GM18517 (cell line): ENCODE data around the gene PHF21B.
"Not testable (repeated sequence)": the region's sequence is repeated elsewhere in the genome, so short reads cannot be mapped to it uniquely, and the experiment has no call there.

Source experiments
- ATAC-seq: cut with Tn5 transposase; IDR thresholded peaks from one replicate; pipeline ENCODE4 v1.9.1; 2021; ENCODE audit warnings: mild to moderate bottlenecking, moderate library complexity; ENCODE audit not compliant: unreplicated experiment

Gene PHF21B

DNA sequence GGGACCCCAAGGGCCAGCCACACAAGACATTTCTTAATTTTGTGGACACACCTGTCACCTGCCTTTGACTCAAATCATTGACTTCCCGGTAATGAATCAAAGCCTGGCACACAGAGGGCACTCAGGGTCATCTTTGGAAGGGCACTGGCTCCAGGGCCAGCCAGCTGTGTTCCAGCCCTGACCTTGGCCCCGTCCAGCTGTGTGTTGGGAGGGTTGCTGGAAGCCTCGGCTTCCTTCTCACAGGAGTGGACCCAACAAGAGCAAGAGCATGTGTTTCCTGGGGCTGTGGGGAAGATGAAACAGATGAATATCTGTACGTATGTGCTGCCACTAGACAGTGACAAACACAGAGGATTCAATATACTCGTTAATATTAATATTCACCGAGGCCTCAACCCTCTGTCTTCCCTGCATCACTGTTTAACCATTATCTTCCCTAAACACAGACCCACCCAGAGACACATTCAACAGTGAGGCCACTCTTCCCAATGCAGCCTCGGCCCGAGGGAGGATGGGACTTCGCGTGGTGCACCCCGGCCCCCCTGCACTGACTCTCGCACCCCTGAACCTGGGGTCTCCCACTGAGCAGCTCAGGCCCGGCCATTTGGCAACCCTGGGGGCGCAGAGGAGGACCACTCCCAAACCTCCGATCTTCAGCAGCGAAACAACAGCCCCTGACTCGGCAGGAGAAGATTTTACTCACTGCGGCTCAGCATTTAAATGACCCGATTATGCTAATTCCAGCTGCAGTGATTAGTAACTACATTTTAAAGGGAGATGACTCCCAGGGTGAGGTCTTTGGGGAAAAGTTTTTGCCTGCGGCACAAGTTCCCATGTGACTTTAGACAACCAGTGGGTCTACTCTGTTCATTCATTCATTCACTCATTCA, 45.7 kb downstream of the PHF21B start:
- no peak for ATAC-seq

DNA sequence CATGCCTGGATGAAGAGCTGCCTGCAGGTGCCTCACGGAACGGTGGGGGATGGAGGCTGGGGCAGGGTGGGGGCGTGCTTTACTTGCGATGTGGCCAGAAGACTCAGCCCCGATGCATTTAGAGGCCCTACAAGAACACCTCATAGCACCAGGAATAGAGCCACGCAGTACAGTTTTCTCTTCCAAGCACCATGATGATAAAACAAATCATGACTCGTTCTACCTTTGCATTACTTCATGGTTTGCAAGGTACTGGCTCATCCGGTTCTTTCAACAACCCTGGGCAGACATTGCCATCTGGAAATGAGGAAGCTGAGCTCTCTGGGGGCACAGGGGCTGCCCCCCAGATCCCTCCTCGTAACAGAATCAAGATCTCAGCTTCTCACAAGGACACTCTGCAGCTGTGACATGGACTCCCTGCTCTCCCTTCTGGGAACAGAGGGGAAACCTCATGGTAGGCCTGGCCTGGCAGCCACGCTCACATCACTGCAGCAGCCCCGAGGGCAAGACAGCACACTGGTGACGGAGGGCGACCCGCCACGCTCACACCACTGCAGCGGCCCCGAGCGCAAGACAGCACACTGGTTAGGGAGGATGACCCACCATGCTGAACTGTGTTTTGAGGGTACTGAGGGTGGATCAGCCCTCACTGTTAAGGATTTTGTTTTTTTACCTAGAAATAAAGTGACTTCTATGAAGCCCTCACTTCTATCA, 46.9 kb downstream of the PHF21B start:
- no peak for ATAC-seq

DNA sequence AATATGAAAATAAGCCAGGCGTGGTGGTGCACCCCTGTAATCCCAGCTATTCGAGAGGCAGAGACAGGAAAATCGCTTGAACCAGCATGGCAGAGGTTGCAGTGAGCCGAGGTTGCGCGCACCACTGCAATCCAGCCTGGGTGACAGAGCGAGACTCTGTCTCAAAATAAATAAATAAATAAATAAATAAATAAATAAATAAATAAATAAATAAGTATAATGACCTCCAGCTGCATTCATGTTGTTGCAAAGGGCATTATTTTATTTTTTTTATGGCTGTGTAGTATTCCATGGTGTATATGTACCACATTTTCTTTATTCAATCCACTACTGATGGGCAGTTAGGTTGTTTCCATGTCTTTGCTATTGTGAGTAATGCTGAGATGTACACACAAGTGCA, 48.1 kb downstream of the PHF21B start:
- not testable (repeated sequence) for ATAC-seq

DNA sequence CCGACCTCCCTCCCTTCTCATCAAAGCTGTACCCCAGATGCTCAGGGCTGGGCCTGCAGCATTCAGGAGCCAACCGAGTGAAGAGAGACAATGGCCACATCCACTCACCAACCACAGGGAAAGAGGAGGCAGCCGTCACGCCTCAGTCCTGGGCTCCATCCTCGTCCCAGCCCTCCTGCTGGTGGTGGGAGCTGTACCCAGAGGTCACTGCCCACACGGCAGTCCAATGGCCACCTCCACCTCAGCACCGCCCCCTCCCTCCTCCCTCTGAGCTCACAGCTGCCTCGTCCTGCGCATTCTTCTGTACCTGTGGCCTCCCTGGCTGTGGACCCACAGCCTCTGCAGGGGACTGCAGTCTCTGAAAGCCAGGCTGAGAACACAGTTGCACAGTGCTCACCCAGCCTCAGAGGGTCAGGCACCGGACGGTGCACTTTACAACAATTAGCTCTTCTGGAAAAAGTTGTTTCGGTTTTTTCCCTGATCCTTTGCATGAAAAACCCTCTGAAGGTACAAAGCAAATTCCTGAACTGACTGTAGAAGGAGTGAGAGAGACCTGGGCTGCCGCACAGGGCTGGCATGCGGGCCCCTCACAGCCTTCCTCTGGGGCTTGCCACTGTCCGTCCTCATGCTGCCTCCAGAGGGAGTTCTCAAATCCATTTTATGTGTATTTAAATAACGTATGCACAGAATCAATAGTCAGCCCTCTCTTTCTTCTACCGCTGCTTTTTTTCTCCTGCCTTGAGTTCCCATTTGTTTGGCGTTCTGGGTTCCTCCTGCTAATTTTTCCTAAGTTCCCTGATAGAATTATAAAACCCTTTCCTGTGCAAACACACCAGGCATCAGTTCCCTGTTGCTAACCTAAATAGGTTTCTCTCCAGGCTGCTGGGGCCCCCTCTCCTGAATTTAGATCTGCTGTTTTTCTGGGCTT, 52.7 kb downstream of the PHF21B start:
- ATAC-seq = no peak

DNA sequence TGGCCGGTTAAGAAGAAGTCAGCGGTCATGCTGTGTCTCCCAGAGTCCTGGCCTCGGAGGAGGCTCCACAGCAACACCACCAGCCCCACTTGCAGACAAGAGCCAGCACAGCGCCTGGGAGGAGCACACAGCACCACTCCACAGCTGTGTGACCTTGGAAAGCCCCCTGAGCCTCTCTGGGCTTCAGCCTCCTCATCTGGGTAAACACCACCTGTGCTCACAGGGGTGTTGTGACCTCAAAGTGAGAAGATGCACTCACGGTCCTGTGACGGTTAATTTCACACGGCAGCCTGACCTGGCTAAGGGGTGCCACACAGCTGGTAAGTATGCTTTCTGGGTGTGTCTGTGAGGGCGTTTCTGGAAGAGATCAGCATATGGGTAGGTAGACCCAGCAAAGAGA, 54.7 kb downstream of the PHF21B start:
- no peak for ATAC-seq

DNA sequence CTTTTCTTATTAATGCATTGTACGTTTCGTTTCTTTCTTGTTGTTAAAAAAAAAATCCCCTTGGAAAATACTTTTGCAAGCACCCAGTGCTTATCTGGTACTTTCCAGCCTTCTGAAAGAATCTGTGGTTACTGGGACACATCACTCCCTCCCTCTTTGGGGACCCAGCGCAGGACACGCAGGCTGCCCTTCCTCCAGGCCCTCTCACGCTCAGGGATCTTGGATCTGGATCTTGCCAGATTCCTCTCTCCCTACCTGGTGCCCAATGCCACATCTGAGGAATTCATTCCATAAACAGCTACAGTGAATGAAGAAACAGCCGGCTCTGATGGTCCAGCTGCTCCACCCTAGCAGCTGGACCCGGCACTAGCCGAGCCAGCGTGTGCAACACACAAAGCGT, 55.7 kb downstream of the PHF21B start:
- ATAC-seq = no peak

DNA sequence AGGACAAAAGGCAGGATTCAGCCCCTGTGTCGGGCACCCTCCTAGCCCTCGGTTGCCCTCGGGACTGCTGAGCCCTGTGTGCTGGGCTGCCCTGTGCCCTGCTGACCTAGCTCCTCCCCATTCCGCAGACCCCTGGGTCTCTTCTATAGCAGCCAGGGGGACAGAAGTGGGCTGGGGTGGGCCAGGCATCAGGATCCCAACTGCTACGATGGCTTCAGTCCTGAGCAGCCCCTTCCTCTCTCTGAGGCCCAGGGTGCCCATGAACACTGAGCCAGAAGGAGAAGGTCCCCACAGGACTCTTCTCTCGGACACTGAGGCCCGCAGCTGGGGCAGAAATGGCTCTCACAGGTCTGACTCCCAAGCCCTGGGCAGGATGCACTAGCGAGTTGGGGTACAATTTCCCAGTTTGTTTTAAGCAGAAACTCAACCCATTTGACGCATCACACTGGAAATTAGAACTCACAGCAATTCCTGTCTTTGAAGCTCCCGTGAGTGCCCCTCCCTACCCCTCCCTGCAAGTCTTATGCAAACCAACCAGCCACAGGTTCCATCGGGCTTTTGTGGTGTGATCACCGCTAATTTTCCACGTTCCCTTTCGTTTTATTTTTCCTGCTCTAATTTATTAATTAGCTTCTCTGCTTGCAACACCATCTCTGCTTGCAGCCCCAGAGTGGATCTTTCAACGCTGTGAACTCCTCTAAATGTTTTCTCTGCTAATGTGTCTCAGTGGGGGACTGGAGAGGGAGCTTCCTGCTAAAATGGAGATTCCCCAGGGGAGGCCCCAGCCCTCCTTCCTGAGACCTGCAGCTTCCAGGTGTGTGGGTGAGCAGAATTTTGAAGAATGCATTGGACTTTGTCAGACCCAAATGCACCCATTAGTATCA, 56.7 kb downstream of the PHF21B start:
- ATAC-seq = no peak

DNA sequence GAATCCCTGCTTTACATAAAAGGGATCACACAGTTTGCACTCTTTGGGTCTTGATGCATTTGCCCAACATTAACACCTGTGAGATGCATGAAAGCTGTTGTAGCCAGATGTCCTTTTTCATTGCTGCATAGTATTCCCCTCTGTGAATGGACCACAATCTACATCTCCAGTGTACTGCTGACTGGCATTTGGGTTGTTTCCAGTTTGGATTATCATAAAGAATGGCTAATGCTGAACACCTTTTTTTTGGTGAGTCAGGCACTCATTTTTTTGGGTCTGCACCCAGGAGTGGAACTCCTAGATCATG, 58.3 kb downstream of the PHF21B start:
- no peak for ATAC-seq

DNA sequence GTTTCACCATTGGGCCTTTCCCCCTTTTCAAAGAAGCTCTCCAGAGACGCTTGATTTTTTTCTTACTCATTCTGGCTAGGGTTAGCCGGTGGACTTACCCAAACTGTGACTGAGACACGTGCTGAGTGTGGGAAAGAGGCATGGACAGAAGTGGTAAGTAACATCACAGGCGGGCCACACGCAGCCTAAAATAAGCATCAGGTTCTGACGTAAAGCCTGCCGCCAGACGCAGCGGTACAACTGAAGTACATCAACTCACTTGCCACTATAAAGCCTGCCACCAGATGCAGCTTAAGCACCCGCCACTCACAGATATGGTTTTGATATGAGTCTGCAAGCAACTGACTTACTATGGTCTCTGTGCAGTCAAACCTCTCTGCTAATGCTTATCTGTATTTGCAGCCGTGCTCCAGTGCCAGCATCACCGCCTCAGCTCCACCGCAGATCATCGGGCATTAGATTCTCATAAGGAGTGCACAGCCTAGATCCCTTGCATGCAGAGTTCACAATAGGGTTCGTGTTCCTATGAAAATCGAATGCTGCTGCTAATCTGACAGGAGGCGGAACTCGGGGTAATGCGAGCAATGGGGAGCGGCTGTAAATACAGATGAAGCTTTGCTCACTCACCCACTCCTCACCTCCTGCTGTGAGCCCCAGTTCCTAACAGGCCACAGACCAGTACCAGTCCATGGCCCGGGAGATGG, 58.8 kb downstream of the PHF21B start:
- ATAC-seq = no peak

DNA sequence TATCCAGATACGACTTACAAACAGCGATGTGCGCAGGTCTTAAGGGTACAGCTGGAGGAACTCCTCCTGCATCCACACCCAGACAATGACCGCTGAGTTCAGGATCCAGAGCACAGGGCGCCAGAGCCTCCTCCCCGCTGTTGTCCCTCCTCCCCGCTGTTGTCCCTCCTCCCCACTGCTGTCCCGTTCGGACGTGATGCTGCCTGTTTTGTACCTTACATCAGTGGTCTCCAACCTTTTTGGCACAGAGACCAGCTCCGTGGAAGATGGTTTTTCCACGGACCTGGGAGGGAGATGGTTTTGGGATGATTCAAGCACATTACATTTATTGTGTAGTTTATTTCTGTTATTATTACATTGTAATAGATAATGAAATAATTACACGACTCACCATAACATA, 62.0 kb downstream of the PHF21B start:
- ATAC-seq = no peak

DNA sequence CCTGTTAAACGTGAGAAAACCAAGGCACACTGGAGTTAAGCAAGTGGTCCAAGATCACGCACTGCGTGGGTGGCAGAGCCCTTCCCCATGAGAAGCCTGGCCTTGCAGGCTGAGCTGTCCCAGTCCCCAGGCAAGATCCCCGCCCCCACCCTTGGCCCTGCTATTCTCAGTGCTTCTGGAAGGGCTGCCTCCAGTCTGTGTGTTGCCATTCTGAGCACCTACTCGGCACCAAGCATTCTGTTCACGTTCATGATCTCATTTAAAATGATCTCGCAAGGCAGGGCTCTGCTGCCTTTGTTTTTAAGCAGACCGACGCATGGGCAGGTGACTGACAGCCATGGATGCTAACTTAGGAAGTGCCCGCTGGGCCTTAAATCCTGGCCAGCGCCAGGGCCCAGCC, 62.8 kb downstream of the PHF21B start:
- ATAC-seq = no peak

DNA sequence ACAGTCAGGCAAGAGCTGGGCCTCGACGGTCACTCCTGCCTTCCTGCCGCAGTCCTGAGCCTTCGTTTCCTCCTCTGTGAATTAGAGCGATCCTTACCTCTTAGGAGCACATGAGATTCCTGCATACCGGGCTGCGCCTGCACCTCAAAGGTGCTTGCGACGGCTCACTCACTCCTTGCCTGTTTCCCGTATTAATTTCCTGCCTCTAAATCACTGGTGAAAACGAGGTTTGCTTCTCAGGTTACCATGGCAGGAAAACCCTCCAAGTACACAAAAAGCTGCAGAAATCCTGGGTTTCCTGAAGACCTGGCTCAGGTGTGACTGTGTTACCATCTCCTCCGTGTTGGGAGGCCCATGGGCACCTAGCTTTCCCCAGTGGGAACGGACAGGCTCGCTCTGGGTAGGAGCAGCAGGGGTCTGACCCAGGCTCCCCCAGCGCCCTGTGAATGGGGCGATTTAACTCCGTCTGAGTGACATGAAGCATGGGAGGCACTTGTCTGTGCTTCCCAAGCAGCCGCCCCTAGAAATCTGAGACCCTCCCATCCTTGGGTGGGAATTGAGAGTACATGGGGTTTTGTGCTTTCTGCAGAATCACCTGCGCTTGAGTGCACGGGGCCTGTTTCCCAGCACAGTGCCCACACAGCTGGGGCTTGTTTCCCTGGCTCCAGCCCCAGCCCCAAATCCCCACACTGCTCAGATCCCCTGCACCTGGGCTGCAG, 64.8 kb downstream of the PHF21B start:
- ATAC-seq = no peak

DNA sequence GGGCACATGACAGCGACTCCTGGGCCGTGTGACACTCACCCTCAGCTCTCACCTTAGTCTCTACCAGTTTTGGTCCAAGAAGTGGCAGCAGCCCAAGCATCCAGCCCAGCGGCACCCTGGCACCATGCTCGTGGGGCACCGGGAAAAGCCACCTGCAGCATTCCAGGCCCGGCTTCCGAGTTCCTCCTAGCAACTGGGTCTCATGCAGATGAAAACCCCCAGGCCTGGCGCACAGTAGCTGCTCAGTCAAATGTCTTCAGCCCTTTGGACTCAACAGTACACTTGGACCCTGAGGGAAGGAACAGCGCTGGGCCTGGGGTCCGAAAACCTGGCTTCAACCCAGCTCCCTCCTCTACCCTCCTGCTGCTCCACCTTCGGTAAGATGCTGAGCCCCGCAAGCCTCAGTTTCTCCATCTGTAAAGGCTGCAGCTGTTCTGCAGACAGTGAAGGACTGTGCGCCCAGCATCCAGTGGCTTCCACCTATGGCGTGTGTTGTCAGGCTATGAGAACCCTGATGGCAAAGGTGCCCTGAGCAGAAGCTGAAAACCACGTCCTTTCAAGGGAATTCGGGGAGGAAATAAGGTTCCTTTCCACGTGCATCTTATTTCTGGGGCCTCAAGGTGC, 66.0 kb downstream of the PHF21B start:
- ATAC-seq = no peak

DNA sequence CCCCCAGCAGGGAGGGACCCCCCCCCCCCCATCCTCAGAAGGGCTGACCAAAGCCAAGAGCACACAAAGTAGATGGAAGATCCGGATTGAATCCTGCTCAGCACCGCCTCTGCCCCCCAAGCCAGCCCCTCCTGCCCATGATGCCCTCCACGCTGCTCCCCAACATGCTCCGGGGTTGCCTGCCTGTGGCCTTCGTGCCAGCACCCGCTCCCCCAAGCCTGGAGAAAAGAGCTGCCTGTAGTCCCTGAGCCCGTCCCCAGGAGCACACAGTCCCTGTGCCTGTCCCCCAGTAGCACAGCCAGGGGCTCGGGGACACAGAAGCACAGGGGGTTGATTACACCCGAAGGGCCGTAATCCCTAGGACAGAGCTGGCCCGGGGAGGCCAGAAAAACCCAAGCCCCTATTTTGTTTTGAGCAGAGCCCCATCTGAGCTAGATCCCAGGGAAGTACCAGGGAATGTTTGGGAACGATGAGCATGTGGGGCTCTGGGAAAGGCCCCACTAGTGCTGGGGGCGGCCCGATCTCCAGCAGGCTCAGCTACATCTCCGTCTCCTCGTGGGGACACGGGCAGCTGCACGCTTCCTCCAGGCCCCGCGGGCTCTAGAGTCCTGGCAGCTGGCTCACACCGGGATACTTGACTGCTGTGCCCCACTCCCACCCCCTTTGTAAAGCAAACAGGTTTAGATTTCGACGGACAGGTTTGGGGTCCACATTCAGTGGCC, 66.7 kb downstream of the PHF21B start:
- ATAC-seq = no peak

DNA sequence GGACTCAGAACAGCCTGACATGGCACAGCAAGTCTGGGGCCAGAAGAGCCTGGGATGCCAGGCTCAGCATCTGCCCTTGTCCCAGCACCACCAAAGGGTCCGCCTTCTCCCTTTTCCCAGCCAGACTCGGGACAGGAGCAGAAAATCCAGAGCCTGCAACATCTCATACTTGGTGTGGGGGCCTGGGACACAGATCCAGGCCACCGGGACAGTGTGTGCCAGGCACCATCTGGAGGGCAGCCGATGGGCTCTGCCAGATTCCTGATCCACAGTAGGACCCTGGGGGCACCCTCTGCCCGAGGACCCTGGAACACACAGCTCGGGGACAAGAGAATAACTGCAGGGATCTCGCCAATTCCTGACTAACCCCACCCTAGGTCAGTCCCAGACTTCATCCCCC, 67.7 kb downstream of the PHF21B start:
- no peak for ATAC-seq

DNA sequence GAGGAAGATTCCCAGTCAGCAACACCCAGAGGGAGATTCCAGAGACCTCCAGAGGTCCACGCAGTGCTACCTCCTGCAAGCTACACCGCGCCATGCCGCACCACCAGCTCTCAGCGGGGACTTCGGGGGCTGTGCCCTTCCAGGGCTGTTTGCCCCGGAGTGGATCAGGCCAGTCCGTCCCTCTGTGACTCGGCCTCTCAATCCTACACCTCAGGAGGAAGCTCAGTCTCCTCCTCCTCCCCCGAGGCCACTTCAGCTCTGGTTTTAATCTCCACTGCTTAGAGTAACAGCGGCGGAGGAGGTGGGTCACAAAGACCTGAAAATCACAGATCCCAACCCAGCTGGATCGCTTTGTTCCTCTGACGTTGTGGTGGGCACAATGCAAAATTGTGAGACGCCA, 68.6 kb downstream of the PHF21B start:
- ATAC-seq = no peak

DNA sequence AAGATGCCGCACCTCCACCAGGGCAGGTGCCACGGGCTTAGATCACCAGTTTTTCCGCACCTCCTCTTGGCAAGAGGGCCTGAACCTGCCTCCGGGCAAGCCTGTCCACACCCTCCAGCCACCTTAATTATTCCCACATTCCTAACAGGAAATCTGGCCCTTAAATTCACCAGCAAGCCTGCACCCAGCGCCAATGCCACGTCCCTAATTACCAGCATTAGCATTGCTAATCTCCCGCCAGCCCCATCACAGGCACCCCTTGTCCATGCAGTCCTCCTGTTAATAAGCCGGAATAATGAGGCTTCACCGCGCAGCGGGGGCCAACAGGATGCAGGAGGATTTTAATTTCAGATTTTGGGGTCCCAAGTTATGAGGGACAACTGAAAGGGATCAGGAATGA, 69.7 kb downstream of the PHF21B start:
- no peak for ATAC-seq

DNA sequence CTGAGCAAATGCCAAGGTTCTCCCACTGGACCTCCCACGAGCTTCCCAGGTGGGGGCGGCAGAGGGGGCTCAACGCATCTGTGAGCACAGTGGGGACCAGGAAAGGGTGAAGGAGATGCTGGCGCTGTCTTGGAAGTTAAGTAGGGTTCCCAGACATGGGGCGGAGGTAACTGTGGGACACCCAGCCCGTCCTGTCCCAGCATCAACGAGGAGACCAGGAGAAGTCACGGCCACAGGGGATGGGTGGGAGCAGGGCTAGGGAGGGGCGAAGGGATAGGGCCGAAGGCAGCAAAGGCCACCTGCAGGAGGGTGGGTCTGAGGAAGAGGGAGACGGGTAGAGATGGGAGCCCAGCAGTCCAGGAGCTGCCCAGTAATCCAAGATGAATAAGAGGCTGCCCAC, 70.4 kb downstream of the PHF21B start:
- no peak for ATAC-seq
